A673 (cell line): ENCODE data around the gene MINK1. TPM values are rescaled to one million over a fixed set of nuclear protein-coding genes. Genes with fewer than 3 reads are reported as not detected.

Experiments used
- BruUV-seq: library from RNA; stranded (reverse); fragments of 400-500 nt; replicated peaks from 2 replicates; lab custom pipeline; 2021; lab: Mats Ljungman, UMichigan
- CTCF ChIA-PET: fragments of 300-600 bp; sonication (Branson Sonifier 250); formaldehyde crosslinking; loops from one replicate; lab custom pipeline; 2022; ENCODE audit warnings: antibody characterized with exemption; lab: Charles Lee
- POLR2A ChIA-PET: fragments of 300-600 bp; sonication (Branson Sonifier 250); formaldehyde crosslinking; loops from one replicate; lab custom pipeline; 2022; ENCODE audit warnings: antibody characterized with exemption; ENCODE audit not compliant: low non-redundant PET; lab: Charles Lee
- DNase-seq: peaks from one replicate; pipeline ENCODE4 v3.0.0-alpha.2; 2015; ENCODE audit warnings: low spot score
- H3K27ac ChIP-seq: fragments of 200-600 bp; sonication (generic); 2 replicates; pipeline ENCODE4 v1.5.1; 2016; ENCODE audit warnings: mixed run types, low read depth, mild to moderate bottlenecking, mixed read lengths, antibody characterized with exemption, low read length; ENCODE audit not compliant: poor library complexity, severe bottlenecking
- H3K27me3 ChIP-seq: fragments of 200-600 bp; sonication (generic); replicated peaks from 2 replicates; pipeline ENCODE4 v1.6.1; 2017; ENCODE audit warnings: mixed run types, low read depth, mild to moderate bottlenecking, mixed read lengths, antibody characterized with exemption, low read length; ENCODE audit not compliant: insufficient read depth, poor library complexity
- H3K36me3 ChIP-seq: fragments of 200-600 bp; sonication (generic); 2 replicates; pipeline ENCODE4 v1.6.1; 2016; ENCODE audit warnings: mixed run types, mild to moderate bottlenecking, mixed read lengths, antibody characterized with exemption, low read length; ENCODE audit not compliant: insufficient read depth, poor library complexity, severe bottlenecking
- H3K4me1 ChIP-seq: fragments of 200-600 bp; sonication (generic); 2 replicates; pipeline ENCODE4 v1.6.1; 2017; ENCODE audit warnings: mixed run types, mild to moderate bottlenecking, mixed read lengths, antibody characterized with exemption, low read length; ENCODE audit not compliant: insufficient read depth, poor library complexity, severe bottlenecking
- H3K4me3 ChIP-seq: fragments of 200-600 bp; sonication (generic); 2 replicates; pipeline ENCODE4 v1.5.1; 2016; ENCODE audit warnings: low read depth, mixed run types, mild to moderate bottlenecking, mixed read lengths, low read length; ENCODE audit not compliant: poor library complexity, severe bottlenecking
- H3K9me3 ChIP-seq: fragments of 200-600 bp; sonication (generic); 2 replicates; pipeline ENCODE4 v1.6.1; 2016; ENCODE audit warnings: mixed run types, low read depth, mild to moderate bottlenecking, mixed read lengths, antibody characterized with exemption, low read length; ENCODE audit not compliant: poor library complexity, severe bottlenecking
- EZH2 ChIP-seq: fragments of 200-600 bp; sonication (generic); IDR thresholded peaks from 2 replicates; pipeline ENCODE4 v1.6.1; 2017; ENCODE audit warnings: borderline replicate concordance, low read depth, mild to moderate bottlenecking, mixed read lengths, antibody characterized with exemption, low read length; ENCODE audit not compliant: poor library complexity, severe bottlenecking
- intact Hi-C: fragments of 100-400 bp; cut with micrococcal nuclease; formaldehyde crosslinking; loops from one replicate; pipeline ENCODE4 v1.10.0; 2022; ENCODE audit not compliant: unreplicated experiment
- total RNA-seq: library from RNA; stranded (reverse); gene quantifications from 2 replicates; pipeline ENCODE4 v1.2.3, GENCODE V29; 2021
- TF ChIP-seq, protein P1 (sequence below): fragments of 300-800, 200-600 bp; sonication (generic); conservative IDR thresholded peaks from 2 replicates; pipeline ENCODE4 v1.5.1; 2017; ENCODE audit warnings: low read depth, mild to moderate bottlenecking, antibody characterized with exemption, low read length, moderate library complexity, mixed read lengths

MINK1 gene
- total RNA-seq, 1 experiment from 2014 or later, result 67.7 TPM

- CTCF ChIA-PET, result no interaction called here
Measured at GRCh38 chr17:4884489-4884888, 51.3 kb downstream of the MINK1 start.

DNA sequence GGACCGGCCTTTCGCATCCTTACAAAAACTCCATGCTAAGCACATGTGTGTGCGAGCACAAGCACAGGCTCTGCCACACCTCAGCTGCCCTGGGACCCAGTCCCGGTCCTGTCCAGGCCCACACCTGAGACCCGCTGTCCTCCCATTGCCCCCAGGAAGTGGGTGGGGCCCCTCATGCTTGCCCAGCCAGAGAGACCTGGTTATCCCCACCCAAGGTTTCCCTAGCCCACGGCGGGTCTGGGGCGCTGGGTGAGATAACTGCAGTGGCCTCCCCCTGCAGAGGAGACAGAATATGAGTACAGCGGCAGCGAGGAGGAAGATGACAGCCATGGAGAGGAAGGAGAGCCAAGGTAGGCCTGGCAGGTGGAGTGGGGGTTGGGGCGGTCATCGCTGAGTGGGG is 53.7 kb downstream of the MINK1 start:
- no peak for DNase-seq
- CTCF ChIA-PET, result interaction anchor here (0.6 kb wide), 1 partner anchor 812 kb away, joined by 3 read pairs; no protein-coding TSS in a partner anchor
- peaks cover 48% of the 10 kb centered on the region for H3K36me3 ChIP-seq

More at GRCh38 chr17:4884489-4884888, 51.3 kb downstream of the MINK1 start:
- Histone ChIP-seq H3K27me3 (no peaks in the 10 kb centered on the region), H3K36me3 (peaks cover 29% of the 10 kb centered on the region), H3K9me3 (no peaks in the 10 kb centered on the region), H3K4me1 (peaks cover 4% of the 10 kb centered on the region), H3K27ac (no peak overlapping the region), H3K4me3 (no peak overlapping the region)
- TF ChIP-seq EZH2, result no peak
- TF ChIP-seq, protein P1, sequence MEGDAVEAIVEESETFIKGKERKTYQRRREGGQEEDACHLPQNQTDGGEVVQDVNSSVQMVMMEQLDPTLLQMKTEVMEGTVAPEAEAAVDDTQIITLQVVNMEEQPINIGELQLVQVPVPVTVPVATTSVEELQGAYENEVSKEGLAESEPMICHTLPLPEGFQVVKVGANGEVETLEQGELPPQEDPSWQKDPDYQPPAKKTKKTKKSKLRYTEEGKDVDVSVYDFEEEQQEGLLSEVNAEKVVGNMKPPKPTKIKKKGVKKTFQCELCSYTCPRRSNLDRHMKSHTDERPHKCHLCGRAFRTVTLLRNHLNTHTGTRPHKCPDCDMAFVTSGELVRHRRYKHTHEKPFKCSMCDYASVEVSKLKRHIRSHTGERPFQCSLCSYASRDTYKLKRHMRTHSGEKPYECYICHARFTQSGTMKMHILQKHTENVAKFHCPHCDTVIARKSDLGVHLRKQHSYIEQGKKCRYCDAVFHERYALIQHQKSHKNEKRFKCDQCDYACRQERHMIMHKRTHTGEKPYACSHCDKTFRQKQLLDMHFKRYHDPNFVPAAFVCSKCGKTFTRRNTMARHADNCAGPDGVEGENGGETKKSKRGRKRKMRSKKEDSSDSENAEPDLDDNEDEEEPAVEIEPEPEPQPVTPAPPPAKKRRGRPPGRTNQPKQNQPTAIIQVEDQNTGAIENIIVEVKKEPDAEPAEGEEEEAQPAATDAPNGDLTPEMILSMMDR, result no peak
- BruUV-seq, result no TSS peak
- POLR2A ChIA-PET, result no interaction called here
- no peak for DNase-seq
- intact Hi-C loops, result no loop called here

DNA sequence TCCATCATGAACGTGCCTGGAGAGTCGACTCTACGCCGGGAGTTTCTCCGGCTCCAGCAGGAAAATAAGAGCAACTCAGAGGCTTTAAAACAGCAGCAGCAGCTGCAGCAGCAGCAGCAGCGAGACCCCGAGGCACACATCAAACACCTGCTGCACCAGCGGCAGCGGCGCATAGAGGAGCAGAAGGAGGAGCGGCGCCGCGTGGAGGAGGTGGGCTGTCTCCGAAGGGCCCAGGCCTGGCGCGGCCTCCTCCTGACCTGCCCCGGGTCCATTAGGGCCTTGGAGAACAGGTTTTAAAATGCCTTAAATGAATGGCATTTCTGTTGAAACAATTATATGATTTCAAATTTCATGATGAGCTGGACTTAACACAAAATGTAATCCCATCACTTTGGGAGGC is 54.4 kb downstream of the MINK1 start:
- CTCF ChIA-PET, result interaction anchor here (0.6 kb wide), 1 partner anchor 813 kb away, joined by 3 read pairs; no protein-coding TSS in a partner anchor
- DNase-seq, result no peak
- TF ChIP-seq, protein P1, result no peak
- TF ChIP-seq EZH2, result no peak
- BruUV-seq, result no TSS peak
- Histone ChIP-seq H3K27me3 (no peaks in the 10 kb centered on the region), H3K36me3 (peaks cover 53% of the 10 kb centered on the region), H3K27ac (no peak overlapping the region), H3K4me1 (no peaks in the 10 kb centered on the region), H3K9me3 (no peaks in the 10 kb centered on the region), H3K4me3 (no peak overlapping the region)
- POLR2A ChIA-PET, result no interaction called here
- intact Hi-C loops, result no loop called here

More for the DNA sequence above, 53.7 kb downstream of the MINK1 start:
- no peaks in the 10 kb centered on the region for H3K9me3 ChIP-seq
- intact Hi-C loops, result no loop called here
- H3K4me3 ChIP-seq, result no peak overlapping the region
- no peaks in the 10 kb centered on the region for H3K4me1 ChIP-seq
- POLR2A ChIA-PET, result no interaction called here
- no TSS peak for BruUV-seq
- no peak for TF ChIP-seq EZH2
- TF ChIP-seq, protein P1, result no peak
- no peaks in the 10 kb centered on the region for H3K27me3 ChIP-seq
- no peak overlapping the region for H3K27ac ChIP-seq
